GM20000 (cell line): ENCODE results near the gene SLC9A3.
"Not testable (repeated sequence)": the region's sequence is repeated elsewhere in the genome, so short reads cannot be mapped to it uniquely, and the experiment has no call there.

Experiments
- DNase-seq: peaks from one replicate; pipeline ENCODE4 v3.0.0; 2012; ENCODE audit warnings: low spot score
- CTCF ChIP-seq: IDR thresholded peaks from 2 replicates; pipeline ENCODE4 v1.5.1; 2012; ENCODE audit warnings: mild to moderate bottlenecking, control low read depth; ENCODE audit errors: extremely low read depth, missing control alignments

Gene SLC9A3

DNA sequence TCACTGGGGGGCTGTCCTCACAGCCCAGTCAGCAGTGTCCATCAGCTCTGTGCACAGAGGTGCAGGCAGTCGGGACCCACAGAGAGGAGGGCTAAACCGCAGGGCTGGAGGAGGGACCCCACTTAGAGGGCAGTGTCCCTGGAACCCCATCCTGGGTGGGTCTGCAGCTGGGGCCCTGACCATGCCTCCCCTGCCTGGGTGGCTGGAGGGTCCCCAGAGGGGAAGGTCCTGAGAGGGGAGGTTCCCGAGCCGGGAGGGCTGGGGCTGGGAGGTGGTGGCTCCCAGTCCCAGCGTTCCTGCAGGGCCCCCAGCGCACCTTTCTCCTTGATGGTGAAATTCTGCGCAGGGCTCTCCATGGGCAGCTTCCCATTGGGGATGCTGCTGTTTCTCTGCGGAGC lies 48.5 kb downstream of the SLC9A3 start:
- no peak for DNase-seq
- TF ChIP-seq CTCF = no peak

DNA sequence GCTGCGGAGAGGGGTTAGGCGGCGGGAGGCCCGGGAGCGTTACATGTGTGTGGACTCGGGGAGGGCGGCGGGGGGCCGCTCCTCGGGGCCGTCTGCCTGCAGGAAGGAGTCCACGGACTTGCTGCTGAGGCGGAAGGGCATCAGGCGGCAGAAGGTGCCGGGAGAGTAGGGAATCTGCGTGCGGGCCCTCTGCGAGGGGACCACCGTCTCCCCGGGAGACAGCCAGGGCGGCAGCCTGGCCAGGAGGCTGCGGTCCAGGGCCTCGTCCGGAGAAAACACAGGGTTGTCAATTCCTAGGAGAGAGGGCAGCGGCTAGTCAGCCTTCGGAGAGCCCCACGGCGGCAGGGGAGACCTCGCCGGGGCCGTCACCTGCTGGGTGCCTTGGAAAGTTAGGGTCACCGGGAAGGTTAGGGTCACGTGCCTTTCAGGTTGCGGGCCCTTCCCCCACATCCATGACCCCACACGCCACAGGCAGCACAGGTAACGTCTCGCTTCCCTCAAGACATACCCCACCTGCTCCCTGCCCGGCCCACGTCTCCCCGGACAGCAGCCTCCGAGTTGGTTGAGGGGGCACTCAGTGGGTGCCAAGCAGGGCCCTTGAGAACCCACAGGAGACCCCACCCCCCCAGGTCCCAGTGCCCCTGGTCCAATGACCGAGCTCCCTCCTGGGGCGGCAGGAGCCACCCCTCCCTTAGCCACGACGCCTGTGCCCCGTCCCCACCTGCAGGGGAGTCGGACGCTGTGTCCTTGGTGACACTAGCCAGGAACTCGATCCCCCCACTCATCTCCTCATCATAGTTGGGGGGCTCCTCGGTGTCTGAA lies 49.2 kb downstream of the SLC9A3 start:
- DNase-seq = no peak
- no peak for TF ChIP-seq CTCF

DNA sequence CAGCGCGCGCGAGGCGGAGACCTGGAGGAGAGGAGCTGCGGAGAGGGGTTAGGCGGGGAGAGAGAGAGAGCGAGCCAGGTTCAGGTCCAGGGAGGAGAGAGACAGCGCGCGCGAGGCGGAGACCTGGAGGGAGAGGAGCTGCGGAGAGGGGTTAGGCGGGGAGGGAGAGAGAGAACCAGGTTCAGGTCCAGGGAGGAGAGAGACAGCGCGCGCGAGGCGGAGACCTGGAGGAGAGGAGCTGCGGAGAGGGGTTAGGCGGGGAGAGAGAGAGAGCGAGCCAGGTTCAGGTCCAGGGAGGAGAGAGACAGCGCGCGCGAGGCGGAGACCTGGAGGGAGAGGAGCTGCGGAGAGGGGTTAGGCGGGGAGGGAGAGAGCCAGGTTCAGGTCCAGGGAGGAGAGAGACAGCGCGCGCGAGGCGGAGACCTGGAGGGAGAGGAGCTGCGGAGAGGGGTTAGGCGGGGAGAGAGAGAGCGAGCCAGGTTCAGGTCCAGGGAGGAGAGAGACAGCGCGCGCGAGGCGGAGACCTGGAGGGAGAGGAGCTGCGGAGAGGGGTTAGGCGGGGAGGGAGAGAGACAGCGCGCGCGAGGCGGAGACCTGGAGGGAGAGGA lies 49.9 kb downstream of the SLC9A3 start:
- not testable (repeated sequence) for DNase-seq

DNA sequence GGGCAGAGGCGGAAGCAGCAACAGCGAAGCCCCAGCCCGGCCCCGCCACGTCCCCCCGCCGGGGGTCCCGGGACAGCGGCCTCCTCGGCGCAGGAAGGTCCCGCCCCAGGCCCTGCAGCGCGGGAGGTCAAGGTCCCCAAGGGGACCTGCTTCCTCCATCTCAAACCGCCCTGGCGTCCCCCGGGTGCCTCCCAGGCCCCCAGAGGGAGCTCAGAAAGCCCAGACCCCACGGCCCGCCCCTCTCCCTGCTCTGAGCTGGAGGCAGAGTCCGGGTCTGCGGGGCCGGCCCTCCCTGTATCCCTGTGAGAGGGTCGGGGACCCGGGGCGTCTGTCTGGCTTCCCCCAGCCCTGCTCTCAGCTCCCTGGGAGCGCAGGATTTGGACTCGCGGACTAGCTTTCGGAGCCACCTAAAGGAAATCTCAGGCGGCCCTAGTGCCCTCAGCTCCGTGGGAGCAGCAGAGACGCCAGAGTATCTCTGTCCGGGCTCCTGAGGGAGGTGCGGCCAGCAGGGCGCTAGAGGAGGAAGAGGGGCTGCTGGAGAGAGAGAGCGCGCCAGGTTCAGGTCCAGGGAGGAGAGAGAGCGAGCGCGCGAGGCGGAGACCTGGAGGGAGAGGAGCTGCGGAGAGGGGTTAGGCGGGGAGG lies 50.6 kb downstream of the SLC9A3 start:
- peak; percentile 76 for DNase-seq
- no peak for TF ChIP-seq CTCF

DNA sequence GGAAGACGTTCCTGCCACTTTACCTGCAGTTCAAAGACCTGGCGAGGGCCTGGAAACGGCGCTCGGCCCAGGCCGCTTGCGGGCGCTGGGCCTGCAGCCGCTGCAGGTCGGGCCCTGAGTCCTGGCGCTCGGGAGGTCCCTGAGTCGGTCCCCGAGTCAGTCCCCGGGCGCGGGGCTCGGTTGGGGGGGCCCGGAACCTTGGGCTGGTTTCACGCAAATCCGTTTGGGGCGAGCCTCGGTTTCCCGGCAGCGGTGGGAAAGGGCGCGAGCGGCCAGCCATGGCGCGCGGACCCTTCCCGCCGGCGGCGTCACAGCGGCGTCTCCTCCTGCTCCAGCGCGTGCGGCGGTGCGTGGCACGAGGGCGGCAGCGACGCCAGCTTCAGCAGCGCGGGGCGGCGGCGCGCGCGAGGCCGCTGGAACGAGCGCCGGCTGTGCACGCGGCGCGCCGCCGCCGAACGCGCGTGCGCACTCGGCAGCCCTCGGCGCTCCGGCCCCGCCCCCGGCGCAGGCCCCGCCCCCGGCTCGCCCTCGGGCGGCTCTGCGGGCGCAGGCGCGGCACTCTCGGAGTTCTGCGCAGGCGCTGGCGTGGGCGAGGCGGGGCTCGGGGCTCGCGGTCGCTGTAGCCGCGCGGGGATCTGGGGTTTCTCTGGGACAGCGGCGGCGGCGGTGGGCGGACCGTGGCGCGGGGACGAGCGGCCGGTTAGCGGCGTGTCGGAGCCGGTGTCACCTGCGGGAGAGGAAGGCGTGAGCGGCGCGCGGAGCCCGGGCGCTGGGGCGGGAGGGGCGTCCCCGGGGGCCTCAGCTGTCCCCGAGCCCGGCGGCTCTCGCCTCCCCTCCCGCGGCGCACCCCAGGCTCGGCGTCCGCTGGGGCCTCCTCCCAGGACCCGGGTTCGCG lies 51.3 kb downstream of the SLC9A3 start:
- TF ChIP-seq CTCF = no peak
- peak; percentile 100 for DNase-seq

DNA sequence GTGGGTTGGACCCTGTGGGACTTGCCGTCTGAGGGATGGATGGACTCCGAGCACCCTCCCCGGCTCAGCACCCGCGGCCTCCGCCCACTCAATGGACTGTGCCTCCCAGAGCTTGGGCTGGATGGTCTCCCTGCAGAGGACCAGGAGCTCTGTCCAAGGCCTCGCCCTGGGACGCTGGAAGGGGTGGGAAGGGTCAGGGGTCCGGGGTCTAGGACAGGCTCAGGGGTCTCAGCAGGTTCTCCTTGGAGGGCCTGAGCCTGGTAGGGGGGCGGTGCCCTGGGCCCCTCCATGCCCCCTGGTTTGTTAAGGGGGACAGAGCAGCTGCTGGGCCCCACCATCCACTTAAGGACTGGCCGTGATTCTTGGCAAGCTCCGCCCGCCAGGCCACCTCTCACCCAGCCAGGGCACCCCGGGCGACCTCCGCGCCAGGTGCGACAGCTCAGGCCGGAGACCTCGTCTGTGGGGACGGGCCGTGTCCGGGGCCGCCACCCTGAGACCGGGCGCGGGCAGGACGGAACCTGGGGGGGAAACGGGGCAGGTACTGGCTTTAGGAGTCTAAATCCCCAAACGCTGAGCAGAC lies 52.1 kb downstream of the SLC9A3 start:
- DNase-seq = peak; percentile 46
- TF ChIP-seq CTCF = no peak

DNA sequence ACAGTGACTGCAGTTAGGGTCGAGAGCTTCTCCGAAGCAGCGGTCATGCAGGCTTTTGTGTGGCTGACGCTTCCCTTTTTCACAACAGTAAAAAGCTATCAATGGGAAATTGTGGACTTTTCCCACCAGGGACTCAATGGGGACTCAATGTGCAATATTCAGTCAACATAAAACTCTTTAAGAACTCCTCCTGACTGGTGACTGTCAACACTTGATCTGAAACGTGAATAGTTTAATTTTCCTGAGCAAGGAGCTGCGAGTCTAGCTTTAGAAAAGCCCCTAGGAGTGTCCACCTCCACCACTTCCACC lies 52.5 kb downstream of the SLC9A3 start:
- TF ChIP-seq CTCF = no peak
- no peak for DNase-seq
